HG03103 (cell line): ENCODE results near the gene MIOX.

Experiments used
- ATAC-seq: cut with Tn5 transposase; IDR thresholded peaks from one replicate; pipeline ENCODE4 v1.9.1; 2021; ENCODE audit warnings: low read depth; ENCODE audit not compliant: unreplicated experiment

The MIOX gene

DNA sequence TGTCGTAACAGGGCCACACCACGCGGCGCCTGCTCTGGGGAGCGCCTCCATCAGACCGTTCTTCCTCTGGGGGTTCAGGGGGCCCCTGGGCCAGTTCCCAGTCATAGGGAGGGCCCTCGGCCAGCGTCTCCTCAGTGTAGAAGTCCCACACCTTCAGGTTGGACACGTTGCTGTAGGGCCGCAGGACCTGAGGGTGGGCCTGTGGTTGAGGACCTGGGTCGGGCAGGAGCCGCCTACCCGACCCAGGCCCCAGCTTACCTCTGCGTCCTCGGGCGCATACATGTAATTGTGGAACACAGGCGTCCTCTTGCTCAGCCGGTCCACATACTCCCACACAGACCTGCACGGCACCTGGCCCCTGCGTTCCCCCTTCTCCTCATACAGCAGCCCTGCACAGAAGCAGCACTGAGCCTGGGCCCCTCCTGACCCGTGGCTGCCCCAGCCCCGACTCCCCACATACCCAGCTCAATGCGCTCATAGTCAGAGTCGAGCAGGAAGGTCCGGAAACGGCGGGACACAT, 32.0 kb upstream of the MIOX start:
- ATAC-seq = no peak

- ATAC-seq = no peak
Observed at GRCh38 chr22:50455201-50455600, 31.5 kb upstream of the MIOX start.

- no peak for ATAC-seq
Observed at GRCh38 chr22:50456026-50456425, 30.6 kb upstream of the MIOX start.

DNA sequence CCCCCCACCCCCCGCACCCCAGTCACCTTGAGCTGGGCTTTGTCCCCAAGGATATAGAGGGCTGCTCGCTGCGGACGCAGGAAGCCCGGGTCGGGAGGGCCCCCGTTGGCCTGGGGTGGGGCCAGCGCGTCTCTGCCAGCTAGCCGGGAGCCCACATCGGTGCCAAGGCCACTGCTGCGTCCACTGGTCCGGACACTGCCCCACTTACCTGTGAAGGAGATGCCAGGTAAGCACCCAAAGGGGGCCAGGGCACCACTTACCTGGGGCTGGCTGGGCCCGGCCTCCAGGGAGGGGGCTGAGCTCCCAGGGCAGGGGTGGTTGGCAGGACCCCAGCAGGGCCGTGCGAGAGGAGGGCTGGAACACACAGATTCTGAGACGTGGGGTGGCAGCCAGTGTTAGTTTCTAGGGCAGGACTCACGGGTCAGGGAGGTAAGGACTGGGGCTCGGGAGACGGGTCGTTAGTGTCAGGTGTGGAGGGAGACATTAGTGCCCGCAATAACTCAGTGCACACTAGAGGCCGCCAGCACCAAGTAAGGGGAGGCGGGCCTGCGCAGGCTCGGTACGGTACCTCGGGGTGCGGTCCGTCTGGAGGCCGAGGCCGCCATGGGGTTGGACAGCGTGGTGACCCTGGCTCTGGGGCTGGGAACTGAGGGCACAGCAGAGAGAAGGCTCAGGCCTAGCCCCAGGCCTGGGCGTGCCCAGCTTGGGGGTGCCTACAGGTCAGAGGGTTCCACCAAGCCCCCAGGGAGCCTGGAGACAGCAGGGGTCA, 30.0 kb upstream of the MIOX start:
- no peak for ATAC-seq

- ATAC-seq = no peak
Observed at GRCh38 chr22:50459016-50459415, 27.6 kb upstream of the MIOX start.

DNA sequence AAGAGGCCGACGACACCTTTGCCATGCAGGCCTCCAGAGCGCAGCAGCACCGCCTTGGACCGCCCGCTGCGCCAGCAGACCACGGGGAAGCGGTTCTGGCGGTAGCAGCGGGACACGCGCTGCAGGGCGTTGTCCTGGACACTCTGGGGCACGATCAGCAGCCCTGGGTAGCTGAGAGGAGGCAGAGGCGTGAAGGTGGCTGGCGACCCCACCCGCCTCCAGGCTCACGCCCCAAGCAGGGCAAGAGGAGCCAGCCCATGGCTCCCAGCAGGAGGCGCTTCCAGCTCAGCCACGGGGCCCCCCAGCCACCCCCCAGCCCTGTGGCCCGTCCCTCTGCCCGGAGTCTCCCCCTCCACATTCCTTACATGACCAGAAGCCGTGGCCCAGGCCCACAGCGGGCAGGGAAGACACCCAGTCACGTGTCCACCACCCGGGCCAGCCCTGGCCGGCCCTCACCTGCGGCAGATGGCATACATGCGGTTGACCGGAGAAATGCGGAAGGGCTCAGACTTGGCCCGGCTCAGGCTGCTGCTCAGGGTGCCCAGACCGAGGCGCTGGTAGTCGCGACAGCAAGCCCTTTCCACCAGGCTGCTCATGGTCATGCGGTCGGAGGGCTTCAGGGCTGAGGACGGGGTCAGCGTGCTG, 27.0 kb upstream of the MIOX start:
- ATAC-seq = no peak

DNA sequence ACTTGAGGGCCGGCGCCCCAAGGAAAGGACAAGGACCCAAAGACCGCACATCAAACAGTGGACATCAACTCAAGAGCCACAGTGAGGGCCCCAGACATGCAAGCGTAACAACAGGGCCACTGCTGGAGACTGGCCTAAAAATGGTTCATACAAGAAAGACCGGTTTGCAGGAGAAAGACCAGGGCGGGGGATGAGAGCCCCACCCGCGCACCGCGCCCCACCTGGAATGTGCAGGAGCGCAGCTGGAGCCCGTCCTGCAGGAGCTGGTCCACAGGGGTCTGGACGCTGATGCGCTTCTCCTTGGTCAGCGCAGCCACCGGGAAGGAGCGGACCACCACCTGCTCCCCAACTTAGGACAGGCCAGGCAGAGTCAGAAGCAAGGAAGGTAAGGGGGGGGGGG, 25.7 kb upstream of the MIOX start:
- ATAC-seq = no peak

DNA sequence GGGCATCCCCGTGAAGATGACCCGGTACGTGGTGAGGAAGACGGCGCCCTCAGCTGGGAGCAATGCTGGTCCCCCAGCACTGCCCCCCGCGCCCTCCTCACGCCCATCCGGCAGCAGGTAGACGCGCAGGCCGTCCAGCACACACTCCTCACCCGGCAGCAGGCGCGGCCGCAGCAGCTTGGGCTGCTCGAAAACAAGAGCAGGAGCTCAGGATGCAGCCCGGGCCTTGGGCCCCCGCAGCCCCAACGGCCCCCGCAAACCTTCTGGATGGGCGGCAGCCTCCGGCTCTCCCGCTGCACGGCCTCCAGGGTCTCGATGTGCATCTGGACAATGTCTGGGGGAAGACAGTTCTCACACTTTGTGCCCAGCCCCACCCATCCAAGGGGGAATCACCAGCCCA, 25.1 kb upstream of the MIOX start:
- ATAC-seq = no peak

GRCh38 chr22:50461979-50462540, 24.6 kb upstream of the MIOX start:
- no peak for ATAC-seq

DNA sequence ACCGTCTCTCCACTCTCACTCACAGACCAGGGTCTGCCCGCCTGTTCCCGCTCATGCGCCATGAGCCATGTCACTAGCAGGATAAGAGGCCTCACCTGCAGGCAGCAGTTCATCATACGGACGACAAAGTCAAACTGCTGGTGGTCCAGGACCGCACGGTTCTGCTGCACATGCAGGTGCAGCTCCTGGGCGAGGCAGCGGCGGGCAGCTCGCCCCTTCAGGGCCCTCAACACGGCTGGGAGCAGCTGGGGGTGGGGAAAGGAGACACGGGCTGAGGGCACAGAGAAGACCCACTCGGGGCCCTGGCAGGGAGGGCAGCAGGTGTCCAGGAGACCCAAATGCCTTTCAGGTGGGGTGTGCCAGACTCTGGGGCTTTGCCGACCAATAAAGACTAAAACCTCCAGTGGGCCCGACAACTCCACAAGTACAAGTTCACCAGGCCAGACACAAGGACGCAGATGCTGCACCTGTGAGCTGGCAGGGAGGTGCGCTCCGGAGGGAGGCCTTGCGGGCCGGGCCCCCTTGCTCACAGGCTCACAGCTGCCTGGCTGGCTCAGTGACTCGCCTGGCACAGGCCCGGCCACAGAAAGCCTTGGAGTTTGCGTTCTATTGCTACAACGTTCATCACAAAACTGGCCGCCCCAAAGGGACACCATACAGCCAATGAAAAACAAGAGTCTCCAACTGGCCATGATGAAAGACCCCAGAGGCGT, 23.3 kb upstream of the MIOX start:
- ATAC-seq = no peak

DNA sequence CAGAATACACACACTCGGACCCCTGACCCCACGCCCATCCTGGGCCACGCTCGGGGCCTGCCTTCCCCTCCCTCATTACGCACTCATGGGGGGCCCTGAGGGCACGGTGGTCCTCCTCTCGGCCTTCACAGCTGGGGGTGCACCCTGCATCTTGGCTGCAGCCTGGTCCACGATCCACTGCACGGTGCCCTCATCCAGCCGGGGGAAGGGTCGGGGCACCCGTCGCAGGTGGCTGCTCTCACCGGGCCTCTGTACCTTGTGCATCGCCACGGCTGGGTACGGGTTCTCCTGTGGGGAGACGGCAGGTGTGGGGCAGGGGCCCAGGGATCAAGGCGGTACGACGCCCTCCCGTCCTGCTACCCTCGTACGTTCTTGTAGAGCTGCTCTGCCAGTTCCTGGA, 22.2 kb upstream of the MIOX start:
- ATAC-seq = no peak

DNA sequence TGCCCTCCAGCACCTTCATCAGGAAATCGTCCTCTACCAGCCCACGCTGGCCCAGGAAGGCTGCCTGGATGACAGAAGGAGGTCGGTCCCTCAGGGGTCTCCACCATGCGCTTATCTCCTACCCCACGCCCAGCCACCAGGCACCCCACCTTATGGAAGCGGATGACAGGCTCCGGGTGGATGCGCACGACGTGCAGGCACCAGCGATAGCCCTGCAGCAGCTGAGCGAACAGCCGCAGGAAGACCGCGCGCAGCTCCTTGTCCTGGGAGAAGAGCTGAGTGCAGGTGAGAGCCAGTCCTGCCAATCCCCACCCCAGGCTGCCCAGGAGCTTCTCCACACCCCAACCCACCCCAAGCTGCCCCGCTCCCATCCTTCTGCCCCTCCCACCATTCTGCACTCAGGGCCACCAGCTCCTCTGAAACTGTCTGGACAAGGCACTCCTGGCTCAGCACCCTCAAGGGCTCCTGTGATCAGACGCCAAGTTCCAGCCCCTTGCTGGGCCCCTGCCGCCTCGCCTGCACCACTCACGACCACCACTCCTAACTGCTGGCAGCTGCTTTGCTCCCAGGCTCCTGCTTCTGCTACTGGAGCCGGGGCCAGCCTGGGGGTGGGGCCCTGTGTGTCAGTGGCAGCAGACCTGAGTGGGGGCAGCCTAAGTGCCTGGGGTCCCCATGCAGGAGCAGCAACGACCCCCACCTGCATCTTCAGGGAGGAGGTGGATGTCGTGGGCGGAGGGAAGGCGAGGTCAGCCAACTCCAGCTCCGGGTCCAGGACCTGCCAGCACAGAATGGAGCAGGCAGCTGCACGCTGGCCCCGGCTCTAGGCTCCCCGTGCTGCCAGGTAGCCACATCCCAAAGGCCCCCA, 21.4 kb upstream of the MIOX start:
- ATAC-seq = no peak

DNA sequence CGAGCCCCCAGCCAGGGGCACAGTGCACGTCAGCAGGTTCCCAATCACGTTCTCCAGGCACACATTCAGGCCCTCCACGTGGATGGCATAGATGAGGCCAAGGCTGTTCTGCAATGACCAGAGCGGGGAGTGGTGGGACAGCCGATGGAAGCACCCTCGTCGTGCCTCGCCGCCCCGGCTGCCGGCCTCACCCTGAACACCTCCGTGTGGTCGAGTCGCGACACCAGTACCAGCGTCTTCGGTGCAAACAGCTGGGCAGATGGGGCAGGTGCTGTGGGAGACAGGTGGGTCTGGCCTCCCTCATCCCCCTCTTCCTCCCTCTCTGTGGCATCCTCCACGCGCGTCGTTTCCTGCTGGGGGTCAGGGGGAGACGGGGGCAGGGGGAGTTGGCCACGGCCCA, 19.3 kb upstream of the MIOX start:
- ATAC-seq = no peak

GRCh38 chr22:50467773-50468440, 18.8 kb upstream of the MIOX start:
- ATAC-seq = no peak

GRCh38 chr22:50468626-50469025, 18.0 kb upstream of the MIOX start:
- no peak for ATAC-seq

DNA sequence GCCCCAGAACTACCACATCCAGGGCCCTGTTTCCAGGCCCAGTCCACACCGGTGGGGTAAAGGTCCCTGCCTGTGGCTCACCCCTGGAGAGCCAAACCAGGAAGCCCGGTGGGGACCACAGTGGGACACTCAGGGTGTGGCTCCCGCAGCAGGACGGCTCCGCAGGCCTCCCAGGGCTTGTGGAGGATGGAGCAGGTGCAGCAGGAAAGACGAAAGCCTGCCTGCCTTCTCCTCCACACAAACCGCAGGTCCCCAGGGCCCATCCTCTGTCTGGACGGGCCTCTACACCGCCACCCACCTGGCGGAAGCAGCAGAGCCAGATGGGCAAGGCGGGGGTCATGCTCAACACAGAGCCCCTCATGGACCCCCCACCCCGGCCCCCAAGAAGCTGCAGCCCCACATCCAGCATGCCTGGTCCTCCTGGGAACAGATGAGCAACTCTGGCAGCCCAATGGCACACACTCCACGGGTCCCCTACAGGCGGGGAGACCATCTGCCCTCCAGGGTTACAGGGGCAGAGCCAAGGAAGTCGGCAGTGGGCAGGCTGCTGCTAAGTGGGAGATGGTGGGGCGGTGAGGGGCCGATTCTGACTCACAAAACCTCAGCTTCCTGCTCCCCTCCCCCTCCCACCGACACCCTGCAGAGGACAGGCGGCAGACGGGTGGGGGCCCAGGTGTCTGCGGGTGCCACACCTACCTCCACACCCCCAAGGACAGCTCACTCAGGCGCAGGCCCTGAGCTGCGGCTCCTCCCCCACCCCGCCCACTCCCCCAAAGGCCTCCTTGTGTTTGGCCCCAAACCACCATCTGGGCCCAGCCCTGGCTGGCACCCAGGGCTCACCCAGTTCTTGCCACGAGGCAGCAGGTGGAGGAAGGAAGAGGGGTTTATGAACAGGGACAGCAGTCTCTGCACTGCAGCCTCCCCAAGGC, 17.0 kb upstream of the MIOX start:
- peak; percentile 47 for ATAC-seq

DNA sequence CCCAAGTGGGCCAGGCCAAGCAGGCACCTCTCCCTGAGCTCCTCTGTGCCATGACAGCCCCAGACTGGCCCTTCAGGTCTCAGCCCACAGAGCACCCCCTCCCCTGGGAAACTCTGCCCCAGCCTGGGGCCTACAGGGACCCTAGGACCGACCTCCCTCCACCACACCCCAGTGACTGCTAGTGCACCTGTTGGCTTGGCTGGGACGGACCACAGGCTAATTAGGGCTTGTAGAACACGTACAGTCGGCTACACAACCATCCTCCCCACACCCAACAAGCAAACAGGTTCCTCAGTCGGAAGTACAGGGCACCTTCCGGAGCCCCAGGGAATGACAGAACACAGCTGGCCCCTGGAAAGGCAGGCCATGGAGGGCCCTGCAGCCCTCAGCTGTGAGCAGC, 16.2 kb upstream of the MIOX start:
- ATAC-seq = no peak

DNA sequence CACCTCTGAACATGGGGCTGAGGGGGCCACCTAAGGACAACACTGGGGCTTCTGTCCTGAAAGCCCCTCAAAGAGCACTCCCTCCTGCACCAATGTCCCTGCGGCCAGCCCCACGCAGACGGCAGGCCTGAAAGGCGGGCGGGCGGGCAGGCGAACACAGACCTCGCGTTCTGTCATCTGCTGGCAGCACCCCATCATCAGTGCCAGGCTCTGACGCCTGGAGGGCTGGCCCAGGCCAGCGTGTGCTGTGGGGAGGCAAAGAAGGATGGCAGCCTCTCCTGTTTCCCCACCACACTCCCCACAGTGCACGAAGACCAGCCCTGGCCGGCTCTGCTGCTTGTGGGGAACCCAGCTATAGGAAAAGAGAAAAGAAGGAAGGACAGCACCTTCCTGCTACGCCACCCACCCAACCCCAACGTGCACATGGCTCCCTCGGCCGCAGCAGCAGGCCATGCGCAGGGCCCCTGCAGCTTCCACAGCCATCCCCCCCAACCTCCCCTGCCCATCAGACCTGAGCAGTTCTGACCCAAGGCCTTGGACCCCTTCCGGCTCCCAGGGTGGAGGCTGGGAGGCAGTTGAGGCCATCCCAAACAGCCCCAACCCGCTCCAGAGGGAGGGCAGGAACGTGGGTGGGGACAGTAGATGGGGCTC, 15.3 kb upstream of the MIOX start:
- ATAC-seq = no peak
